Left lung (tissue), 10 donors: ENCODE measurements around the gene TMEM135. TPM values are rescaled to one million over a fixed set of nuclear protein-coding genes. Genes with fewer than 3 reads are reported as not detected.
"Not testable (repeated sequence)": the region's sequence is repeated elsewhere in the genome, so short reads cannot be mapped to it uniquely, and the experiment has no call there.

ENCODE experiments used
- ATAC-seq: fragments of 200-7000 bp; cut with Tn5 transposase; one replicate; pipeline ENCODE4 v1.9.1; 2020; ENCODE audit warnings: moderate library complexity
- DNase-seq, 4 donors: peaks; one replicate each; pipeline ENCODE4 v3.0.0-alpha.2; 2013 to 2020
- H3K27ac ChIP-seq, 2 donors: fragments of 200-600 bp; sonication (generic) in 1 of 2; one replicate each; pipeline versions ENCODE4 v1.5.0 to v1.8.0; 2020 to 2021
- H3K27me3 ChIP-seq, 2 donors: fragments of 200-600 bp; sonication (generic) in 1 of 2; one replicate each; pipeline versions ENCODE4 v1.5.0 to v1.8.0; 2020 to 2021
- H3K36me3 ChIP-seq, 2 donors: fragments of 200-600 bp; sonication (generic) in 1 of 2; one replicate each; pipeline versions ENCODE4 v1.5.0 to v1.8.0; 2020 to 2021
- H3K4me1 ChIP-seq, 2 donors: fragments of 200-600 bp; one replicate each; pipeline ENCODE4 v1.8.0; 2021
- H3K4me3 ChIP-seq, 2 donors: fragments of 200-600 bp; sonication (generic) in 1 of 2; one replicate each; pipeline versions ENCODE4 v1.5.0 to v1.8.0; 2020 to 2021; ENCODE audit warnings: mild to moderate bottlenecking in 1 of 2
- H3K9me3 ChIP-seq, 2 donors: fragments of 200-600 bp; sonication (generic) in 1 of 2; one replicate each; pipeline versions ENCODE4 v1.5.0 to v1.8.0; 2020 to 2021
- intact Hi-C, 2 donors: fragments of 100-400 bp; cut with DNase I; formaldehyde crosslinking; loops; one replicate each; pipeline versions ENCODE4 v1.11.2 to v1.14.2; 2022
- polyA plus RNA-seq, 6 donors: library from polyadenylated mRNA; unstranded; fragments of 120-200 nt; gene quantifications; one replicate each; pipeline ENCODE4 v1.2.1, GENCODE V29; 2013; ENCODE audit not compliant: insufficient read length in 6 of 6
- total RNA-seq, 2 donors: library from RNA; stranded (reverse); fragmentation: NEBNext Ultra II Directional; extraction: Animal tissue kit (Norgen Biotek cat#: 25700); gene quantifications; one replicate each; pipeline ENCODE4 v1.2.1, GENCODE V29; 2021
- TF ChIP-seq, protein P1 (sequence below), 2 donors: fragments of 200-600 bp; sonication (generic) in 1 of 2; IDR thresholded peaks; one replicate each; pipeline versions ENCODE4 v1.5.0 to v1.8.0; 2021; ENCODE audit warnings: antibody characterized with exemption in 2 of 2
- donor health status: DM: no; HTN: yes; CAD: no.
- donor health status: DM: no; HTN: no; CAD: no.

TMEM135 gene
- total and polyA plus RNA-seq, 8 donors = 21.3 to 33.4 (median 27.2) TPM

DNA sequence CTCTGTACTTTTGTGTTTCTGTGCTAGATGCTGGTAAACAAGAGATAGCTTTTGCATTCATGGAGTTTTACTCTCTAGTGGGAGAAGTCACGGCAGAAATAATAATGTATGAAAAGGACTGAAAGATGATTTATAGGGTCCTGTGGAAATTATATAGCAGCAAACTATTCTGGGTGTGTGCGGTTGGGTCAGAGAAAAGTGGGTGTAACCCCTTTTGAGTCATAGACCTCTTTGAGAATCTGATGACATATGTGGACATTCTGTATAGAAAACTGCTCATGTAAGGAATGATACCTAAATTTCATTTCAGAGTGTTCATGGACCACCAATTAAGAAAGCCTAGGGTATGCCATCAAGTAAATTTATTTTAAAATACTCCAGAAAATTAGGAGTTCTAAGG lies 54.4 kb downstream of the TMEM135 start:
- Histone ChIP-seq H3K27ac (no peak overlapping the region), H3K4me1 (no peaks in the 10 kb centered on the region), H3K4me3 (no peak overlapping the region), H3K9me3 (peaks cover 0 to 15% of the 10 kb centered on the region in 2 donors), H3K36me3 (peaks cover 0 to 10% of the 10 kb centered on the region in 2 donors), H3K27me3 (no peaks in the 10 kb centered on the region)
- ATAC-seq (no peak), DNase-seq (no peak)
- TF ChIP-seq, protein P1, sequence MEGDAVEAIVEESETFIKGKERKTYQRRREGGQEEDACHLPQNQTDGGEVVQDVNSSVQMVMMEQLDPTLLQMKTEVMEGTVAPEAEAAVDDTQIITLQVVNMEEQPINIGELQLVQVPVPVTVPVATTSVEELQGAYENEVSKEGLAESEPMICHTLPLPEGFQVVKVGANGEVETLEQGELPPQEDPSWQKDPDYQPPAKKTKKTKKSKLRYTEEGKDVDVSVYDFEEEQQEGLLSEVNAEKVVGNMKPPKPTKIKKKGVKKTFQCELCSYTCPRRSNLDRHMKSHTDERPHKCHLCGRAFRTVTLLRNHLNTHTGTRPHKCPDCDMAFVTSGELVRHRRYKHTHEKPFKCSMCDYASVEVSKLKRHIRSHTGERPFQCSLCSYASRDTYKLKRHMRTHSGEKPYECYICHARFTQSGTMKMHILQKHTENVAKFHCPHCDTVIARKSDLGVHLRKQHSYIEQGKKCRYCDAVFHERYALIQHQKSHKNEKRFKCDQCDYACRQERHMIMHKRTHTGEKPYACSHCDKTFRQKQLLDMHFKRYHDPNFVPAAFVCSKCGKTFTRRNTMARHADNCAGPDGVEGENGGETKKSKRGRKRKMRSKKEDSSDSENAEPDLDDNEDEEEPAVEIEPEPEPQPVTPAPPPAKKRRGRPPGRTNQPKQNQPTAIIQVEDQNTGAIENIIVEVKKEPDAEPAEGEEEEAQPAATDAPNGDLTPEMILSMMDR (IDR thresholded peaks at IDR 0.05) = no peak
- intact Hi-C loops = no loop called here

DNA sequence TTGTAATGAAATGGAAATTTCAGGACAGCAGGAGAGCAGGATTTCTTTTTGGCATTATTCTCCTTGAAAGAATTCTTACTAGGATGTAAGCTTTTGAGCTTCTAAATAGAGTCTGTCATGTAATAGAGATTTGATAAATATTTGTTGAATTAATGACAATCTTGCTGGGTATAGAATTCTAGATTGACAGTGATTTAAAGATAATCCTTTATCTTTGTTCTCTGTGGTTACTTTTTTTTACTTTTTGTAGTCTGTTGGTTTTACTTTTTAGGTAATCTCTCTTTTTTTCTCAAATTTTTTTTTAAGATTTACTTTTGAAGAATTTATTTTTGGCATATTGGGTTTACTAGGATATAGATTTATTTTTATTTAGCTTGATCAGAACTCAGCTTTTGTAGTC lies 54.8 kb downstream of the TMEM135 start:
- intact Hi-C loops = no loop called here
- ATAC-seq = no peak
- TF ChIP-seq, protein P1 (IDR thresholded peaks at IDR 0.05) = no peak

DNA sequence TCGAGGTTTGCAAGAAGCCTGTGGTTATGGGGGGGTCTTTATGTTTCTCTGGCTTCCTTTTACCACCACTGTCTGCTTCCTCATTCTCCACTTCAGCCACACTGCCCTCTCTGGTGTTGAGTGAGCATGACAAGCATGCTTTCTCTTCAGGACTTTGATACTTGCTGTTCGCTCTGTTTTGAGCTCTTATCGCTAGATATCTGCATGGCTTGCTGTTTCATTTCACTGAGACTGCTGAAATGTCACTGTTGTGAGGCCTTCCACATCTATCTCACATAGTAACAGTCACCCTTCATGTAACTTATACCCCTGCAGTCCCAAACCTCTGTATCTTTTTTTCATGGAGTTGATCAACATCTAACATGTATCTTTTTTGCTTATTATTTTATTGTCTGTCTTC lies 59.8 kb downstream of the TMEM135 start:
- TF ChIP-seq, protein P1 (IDR thresholded peaks at IDR 0.05) = peak; percentile 48 to 53
- no peaks in the 10 kb centered on the region for H3K4me1 ChIP-seq
- peak in 1 of 4 donors; percentile 22 for DNase-seq
- ATAC-seq = peak; percentile 81
- H3K27me3 ChIP-seq = no peaks in the 10 kb centered on the region
- H3K9me3 ChIP-seq = peaks cover 0 to 9% of the 10 kb centered on the region in 2 donors
- peaks cover 0 to 18% of the 10 kb centered on the region in 2 donors for H3K36me3 ChIP-seq
- intact Hi-C loops = no loop called here
- no peak overlapping the region for H3K27ac ChIP-seq
- no peak overlapping the region for H3K4me3 ChIP-seq

More for the DNA sequence above, 54.8 kb downstream of the TMEM135 start:
- no peaks in the 10 kb centered on the region for H3K27me3 ChIP-seq
- no peaks in the 10 kb centered on the region for H3K4me1 ChIP-seq
- H3K27ac ChIP-seq = no peak overlapping the region
- H3K9me3 ChIP-seq = peaks cover 0 to 15% of the 10 kb centered on the region in 2 donors
- peaks cover 0 to 10% of the 10 kb centered on the region in 2 donors for H3K36me3 ChIP-seq
- DNase-seq = no peak
- no peak overlapping the region for H3K4me3 ChIP-seq

DNA sequence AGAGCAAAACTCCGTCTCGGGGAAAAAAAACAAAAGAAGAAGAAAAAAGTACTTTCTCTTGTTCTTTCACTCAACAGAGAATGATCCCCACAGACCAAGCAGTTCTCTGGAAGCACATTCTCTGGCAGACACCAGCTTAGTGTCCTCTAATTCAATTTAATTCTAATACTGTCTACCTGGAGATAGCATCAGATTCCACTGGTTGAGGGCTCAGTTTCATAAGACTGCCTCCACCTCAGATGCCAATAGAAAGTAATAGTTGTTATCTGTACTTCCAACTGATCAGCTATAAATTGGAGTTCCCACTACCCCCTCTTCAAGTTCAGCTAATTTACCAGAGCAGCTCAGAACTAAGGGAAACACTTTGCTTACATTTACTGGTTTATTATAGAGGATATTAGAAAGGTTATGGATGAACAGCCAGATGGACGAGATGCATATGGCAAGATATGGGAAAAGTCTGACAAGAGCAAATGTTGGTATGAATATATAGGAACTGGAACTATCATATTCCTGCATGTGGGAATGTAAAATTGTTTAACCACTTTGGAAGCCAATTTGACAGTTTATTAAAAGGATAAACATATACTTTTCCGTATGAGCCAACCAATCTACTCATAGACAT lies 64.3 kb downstream of the TMEM135 start:
- TF ChIP-seq, protein P1 (IDR thresholded peaks at IDR 0.05) = no peak
- DNase-seq = peak in 2 of 4 donors; percentile 22 to 24

DNA sequence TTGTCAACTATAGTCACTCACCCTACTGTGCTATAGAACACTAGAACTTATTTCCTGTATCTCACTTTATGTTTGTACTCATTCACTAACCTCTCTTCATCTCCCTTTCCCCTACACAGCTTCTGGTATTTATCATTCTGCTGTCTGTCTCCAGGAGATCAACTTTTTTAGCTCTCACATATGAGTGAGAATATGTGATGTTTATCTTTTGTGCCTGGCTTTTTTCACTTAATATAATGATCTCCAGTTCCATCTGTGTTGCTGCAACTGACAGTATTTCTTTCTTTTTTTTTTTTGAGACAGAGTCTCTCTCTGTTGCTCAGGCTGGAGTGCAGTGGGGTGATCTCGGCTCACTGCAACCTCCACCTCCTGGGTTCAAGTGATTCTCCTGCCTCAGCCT lies 68.1 kb downstream of the TMEM135 start:
- H3K27ac ChIP-seq, intact Hi-C loops, H3K4me3 ChIP-seq, H3K27me3 ChIP-seq, H3K36me3 ChIP-seq, ATAC-seq, H3K4me1 ChIP-seq, H3K9me3 ChIP-seq, DNase-seq: not testable (repeated sequence)

More for the DNA sequence above, 64.3 kb downstream of the TMEM135 start:
- no peaks in the 10 kb centered on the region for H3K4me1 ChIP-seq
- H3K27ac ChIP-seq = no peak overlapping the region
- H3K4me3 ChIP-seq = no peak overlapping the region
- intact Hi-C loops = no loop called here
- ATAC-seq = no peak
- no peaks in the 10 kb centered on the region for H3K27me3 ChIP-seq
- H3K36me3 ChIP-seq = peaks cover 0 to 8% of the 10 kb centered on the region in 2 donors
- H3K9me3 ChIP-seq = no peaks in the 10 kb centered on the region

DNA sequence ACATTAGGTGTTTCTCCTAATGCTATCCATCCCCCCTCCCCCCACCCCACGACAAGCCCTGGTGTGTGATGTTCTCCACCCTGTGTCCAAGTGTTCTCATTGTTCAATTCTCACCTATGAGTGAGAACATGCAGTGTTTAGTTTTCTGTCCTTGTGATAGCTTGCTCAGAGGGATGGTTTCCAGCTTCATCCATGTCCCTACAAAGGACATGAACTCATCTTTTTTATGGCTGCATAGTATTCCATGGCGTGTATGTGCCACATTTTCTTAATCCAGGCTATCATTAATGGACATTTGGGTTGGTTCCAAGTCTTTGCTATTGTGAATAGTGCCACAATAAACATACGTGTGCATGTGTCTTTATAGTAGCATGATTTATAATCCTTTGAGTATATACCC lies 69.6 kb downstream of the TMEM135 start:
- ATAC-seq, H3K36me3 ChIP-seq, H3K4me1 ChIP-seq, DNase-seq, intact Hi-C loops, H3K27ac ChIP-seq, H3K9me3 ChIP-seq, H3K27me3 ChIP-seq, H3K4me3 ChIP-seq: not testable (repeated sequence)
